GM20000 (cell line): ENCODE data around the gene CAV2.
A peak's percentile ranks its signal among the peaks of the same experiment; 100 is the strongest.

Experiments
- DNase-seq: peaks from one replicate; pipeline ENCODE4 v3.0.0; 2012; ENCODE audit warnings: low spot score
- TF ChIP-seq, protein P1 (sequence below): IDR thresholded peaks from 2 replicates; pipeline ENCODE4 v1.5.1; 2012; ENCODE audit warnings: mild to moderate bottlenecking, control low read depth; ENCODE audit errors: extremely low read depth, missing control alignments

CAV2 gene

DNA sequence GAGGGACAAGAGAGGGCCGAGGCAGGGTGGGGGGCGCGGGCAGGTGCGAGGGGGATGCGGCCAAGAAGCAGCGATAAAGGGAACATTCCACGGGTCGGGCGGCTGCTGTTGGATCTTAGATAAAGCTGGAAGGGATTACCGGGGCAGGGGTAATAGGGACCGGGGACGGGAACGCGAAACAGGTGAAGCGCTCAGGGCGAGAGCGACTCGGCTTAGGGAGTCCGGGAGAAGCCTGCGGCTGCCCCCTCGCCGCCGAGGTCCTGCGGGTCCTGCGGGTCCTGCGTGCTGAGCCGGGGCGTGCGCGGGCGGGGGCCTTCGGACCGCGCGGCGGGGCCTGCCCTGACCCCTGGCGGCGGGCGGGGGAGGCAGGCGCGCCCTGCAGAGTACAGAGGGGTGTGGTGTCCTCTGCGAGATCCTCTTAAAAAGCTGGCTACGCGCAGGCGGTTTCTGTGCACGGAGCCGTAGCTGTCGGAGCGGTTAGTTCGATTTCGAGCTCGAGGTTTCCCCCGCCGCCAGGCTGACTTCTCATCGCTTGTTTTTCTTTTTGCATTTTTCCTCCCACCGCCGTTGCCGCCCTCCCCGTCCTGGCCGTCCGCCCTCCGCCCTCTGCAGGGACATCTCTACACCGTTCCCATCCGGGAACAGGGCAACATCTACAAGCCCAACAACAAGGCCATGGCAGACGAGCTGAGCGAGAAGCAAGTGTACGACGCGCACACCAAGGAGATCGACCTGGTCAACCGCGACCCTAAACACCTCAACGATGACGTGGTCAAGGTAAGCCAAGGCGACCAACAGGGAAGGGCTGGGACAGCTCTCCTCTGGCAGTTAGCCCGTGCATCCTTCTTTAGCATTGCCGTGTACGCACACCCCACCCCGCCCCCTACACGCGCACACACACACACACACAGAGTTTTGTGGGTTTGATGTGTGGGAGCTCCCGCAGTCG is 26.6 kb downstream of the CAV2 start:
- TF ChIP-seq, protein P1, sequence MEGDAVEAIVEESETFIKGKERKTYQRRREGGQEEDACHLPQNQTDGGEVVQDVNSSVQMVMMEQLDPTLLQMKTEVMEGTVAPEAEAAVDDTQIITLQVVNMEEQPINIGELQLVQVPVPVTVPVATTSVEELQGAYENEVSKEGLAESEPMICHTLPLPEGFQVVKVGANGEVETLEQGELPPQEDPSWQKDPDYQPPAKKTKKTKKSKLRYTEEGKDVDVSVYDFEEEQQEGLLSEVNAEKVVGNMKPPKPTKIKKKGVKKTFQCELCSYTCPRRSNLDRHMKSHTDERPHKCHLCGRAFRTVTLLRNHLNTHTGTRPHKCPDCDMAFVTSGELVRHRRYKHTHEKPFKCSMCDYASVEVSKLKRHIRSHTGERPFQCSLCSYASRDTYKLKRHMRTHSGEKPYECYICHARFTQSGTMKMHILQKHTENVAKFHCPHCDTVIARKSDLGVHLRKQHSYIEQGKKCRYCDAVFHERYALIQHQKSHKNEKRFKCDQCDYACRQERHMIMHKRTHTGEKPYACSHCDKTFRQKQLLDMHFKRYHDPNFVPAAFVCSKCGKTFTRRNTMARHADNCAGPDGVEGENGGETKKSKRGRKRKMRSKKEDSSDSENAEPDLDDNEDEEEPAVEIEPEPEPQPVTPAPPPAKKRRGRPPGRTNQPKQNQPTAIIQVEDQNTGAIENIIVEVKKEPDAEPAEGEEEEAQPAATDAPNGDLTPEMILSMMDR = peak; percentile 87

DNA sequence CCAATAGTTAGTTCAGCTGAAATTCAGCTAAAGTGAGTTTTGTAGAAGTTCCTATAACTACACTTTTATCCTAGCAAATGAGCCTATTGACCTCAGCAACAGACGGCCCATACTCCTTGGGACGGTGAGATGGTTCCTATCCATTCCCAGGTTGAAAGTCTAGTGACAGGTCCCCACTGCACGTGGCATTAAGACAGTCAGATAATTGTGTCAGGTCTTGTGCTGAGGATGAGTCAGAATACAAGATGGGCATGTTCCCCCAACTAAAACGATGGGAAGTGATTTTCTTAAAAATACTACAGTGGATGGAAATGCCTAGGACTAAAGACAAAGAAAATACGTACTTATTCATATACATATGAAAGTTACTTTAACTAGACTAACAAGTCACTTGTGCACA is 27.4 kb downstream of the CAV2 start:
- DNase-seq = peak; percentile 14
- TF ChIP-seq, protein P1 = no peak

More for the DNA sequence above, 26.6 kb downstream of the CAV2 start:
- peak; percentile 94 for DNase-seq

DNA sequence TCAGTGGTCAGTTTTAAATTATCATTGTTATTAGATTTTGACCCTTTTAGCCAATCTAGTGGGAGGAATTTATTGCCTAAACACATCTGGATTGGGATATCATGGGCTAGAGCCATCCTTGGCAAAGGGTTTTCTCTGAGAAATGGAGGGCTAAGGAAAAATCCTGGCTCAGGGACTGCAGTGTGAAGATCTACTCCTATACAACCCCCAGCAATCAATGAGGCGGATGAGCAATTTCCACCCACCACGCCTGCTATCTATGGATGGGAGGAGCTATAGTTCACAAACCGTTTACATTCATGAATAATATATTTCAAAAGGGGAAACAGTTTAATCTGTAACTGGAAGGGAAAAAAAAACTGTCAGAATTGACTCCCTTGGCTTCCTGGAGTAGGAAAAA is 28.0 kb downstream of the CAV2 start:
- DNase-seq = no peak
- TF ChIP-seq, protein P1 = no peak

DNA sequence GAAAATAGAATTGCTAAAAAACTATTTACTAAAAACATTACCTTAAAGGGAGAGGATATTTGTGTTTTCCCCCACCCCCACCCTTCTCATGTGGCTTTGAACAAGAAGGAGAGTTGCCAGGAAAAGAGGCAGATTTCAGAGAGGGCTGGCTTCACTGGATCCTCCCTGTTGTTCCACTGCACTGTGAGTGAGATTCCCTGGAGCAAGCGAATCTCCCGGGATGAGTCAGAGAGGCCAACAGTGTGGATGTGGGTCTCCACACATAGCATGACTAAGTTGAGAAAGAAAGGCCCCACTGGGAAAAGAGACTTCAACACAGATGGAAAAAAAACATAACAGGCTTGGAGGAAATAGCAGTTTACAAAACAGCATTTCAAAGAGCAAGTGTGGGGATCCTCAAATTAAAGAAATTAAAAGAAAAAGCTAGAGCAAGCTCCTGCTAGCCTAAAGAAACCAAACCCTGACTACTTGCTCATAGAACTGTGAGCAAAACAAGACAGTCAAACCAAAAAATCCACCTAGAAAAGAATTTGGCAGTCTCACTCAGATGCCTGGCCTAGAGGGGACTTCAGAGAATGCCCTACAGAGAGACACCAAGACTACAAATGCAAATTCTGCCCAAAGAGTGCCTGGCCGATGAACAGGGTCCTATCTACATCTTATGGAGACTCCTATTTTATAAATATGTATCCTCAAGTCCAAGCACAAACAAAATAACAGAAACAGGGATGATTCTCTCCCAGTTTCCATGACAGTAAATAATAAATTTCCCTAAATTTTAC is 28.7 kb downstream of the CAV2 start:
- no peak for DNase-seq
- TF ChIP-seq, protein P1 = no peak

DNA sequence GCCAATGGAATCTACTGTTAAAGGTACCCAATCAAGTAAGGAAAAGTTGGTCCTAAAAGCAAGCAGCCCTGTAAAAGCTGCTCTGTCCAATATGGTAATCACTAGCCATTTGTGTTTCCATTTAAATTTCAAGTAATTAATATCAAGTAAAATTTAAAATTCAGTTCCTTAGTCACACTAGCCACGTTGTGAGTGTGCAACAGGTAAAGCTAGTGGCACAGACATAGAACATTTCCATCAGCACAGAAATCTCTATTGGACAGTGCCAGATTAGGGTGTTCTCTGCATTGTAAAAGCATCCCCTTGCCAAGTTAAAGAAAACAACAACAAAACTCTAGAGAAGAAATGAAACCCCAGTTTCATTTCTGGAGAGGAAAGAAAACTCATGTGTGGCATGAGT is 29.7 kb downstream of the CAV2 start:
- TF ChIP-seq, protein P1 = no peak
- DNase-seq = no peak

DNA sequence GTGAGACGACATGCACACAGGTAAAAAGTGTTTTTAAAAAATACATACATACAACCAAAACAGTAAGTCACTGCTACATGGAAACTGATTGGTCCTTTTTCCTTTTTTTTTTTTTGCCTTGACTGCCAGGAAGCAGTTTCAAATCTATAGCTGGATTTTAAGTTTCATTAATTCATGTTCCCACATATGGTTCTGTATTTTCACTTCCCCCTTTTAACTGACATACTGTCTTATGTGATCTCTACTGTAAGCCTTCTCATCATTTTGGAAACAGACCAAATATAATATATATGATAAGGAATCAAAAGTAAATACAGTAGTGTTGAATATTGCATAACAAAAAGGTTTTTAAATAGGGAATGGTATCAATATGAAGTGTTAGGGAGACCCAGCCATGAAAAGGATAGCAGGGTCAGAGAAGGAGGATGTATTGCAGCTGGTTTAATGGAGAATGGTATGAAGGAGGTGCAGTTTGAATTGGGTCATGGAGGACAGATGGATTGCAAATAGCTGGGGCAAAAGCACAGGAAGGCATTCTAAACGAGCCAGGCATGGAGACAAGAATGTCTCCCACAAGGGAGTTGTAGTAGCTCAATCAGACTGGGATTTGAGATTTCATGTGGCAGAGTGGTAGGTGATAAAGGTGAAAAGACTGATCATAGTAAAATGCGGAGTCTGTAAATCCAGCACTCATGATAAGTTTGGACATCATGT is 30.7 kb downstream of the CAV2 start:
- DNase-seq = no peak
- TF ChIP-seq, protein P1 = no peak
